Activated naive CD8-positive, alpha-beta T cell treated with anti-CD3 and anti-CD28 coated beads, Interleukin-2, amount 50 U/mL, for 16 hours (primary cell): ENCODE measurements around the gene NFATC2.

ENCODE experiments used
- DNase-seq: peaks from one replicate; pipeline ENCODE4 v3.0.0-alpha.2; 2020; ENCODE audit warnings: low read depth, low spot score

NFATC2 gene

GRCh38 chr20:51542571-51543421 lies at the start of gene NFATC2:
Gene NFATC2, minus strand, starts transcription at chr20:51542719. Its CDS starts 220 bp downstream, at chr20:51542499.
- no peak for DNase-seq

GRCh38 chr20:51591871-51592270 lies 49.4 kb upstream of the NFATC2 start:
- no peak for DNase-seq

GRCh38 chr20:51588762-51589161 lies 46.2 kb upstream of the NFATC2 start:
- no peak for DNase-seq

- no peak for DNase-seq
These were observed 44.6 kb upstream of the NFATC2 start for GRCh38 chr20:51587145-51587544.

- no peak for DNase-seq
These were observed 43.5 kb upstream of the NFATC2 start for GRCh38 chr20:51586005-51586440.

- no peak for DNase-seq
These were observed 42.6 kb upstream of the NFATC2 start for GRCh38 chr20:51585148-51585547.

GRCh38 chr20:51584737-51585136 lies 42.2 kb upstream of the NFATC2 start:
- no peak for DNase-seq

- DNase-seq: no peak
These were observed 41.6 kb upstream of the NFATC2 start for GRCh38 chr20:51584116-51584515.

- no peak for DNase-seq
These were observed 41.0 kb upstream of the NFATC2 start for GRCh38 chr20:51583499-51583898.

GRCh38 chr20:51583073-51583472 lies 40.6 kb upstream of the NFATC2 start:
- DNase-seq: no peak

GRCh38 chr20:51581571-51581970 lies 39.1 kb upstream of the NFATC2 start:
- no peak for DNase-seq

GRCh38 chr20:51579137-51579536 lies 36.6 kb upstream of the NFATC2 start:
- DNase-seq: no peak

- no peak for DNase-seq
These were observed 35.6 kb upstream of the NFATC2 start for GRCh38 chr20:51578145-51578459.

- DNase-seq: no peak
These were observed 35.1 kb upstream of the NFATC2 start for GRCh38 chr20:51577432-51578144.

- DNase-seq: no peak
These were observed 33.0 kb upstream of the NFATC2 start for GRCh38 chr20:51575486-51575885.

- no peak for DNase-seq
These were observed 31.9 kb upstream of the NFATC2 start for GRCh38 chr20:51574248-51575033.

- no peak for DNase-seq
These were observed 31.2 kb upstream of the NFATC2 start for GRCh38 chr20:51573576-51574243.

GRCh38 chr20:51571460-51571794 lies 28.9 kb upstream of the NFATC2 start:
- no peak for DNase-seq

- DNase-seq: no peak
These were observed 28.4 kb upstream of the NFATC2 start for GRCh38 chr20:51570739-51571459.

- no peak for DNase-seq
These were observed 27.6 kb upstream of the NFATC2 start for GRCh38 chr20:51569815-51570738.
